ENCODE measurements around the gene PLIN1. TPM values are rescaled to one million over a fixed set of nuclear protein-coding genes. Genes with fewer than 3 reads are reported as not detected.

The PLIN1 gene
- total and polyA plus RNA-seq, 2 experiments from 2014 or later = 0.21 to 0.90 TPM

GRCh38 chr15:89693091-89693490, 13.9 kb upstream of the PLIN1 start:
- TF ChIP-seq ZNF462 (CRISPR knock-in tag; IDR thresholded peaks at IDR 0.05) (no peak), ETS1 (IDR thresholded peaks at IDR 0.05) (no peak), NANOG (IDR thresholded peaks at IDR 0.05; ENCODE audit: borderline replicate concordance) (no peak), POLR2AphosphoS5 (IDR thresholded peaks at IDR 0.05; ENCODE audit: low read depth) (no peak), EZH2 (IDR thresholded peaks at IDR 0.05; ENCODE audit: low read depth, unreplicated experiment) (no peak), JUNB (IDR thresholded peaks at IDR 0.05; ENCODE audit: unreplicated experiment) (no peak), EZH2phosphoT487 (IDR thresholded peaks at IDR 0.05; ENCODE audit: unreplicated experiment) (no peak)
- no peaks in the 10 kb centered on the region; the same call in 1 of the 2 replicates for H4K20me1 ChIP-seq (replicated peaks; ENCODE audit: insufficient read depth)
- Mint-ChIP-seq H3K4me3 (no peak overlapping the region), H3K27ac (no peak overlapping the region), H3K4me1 (peaks cover 3% of the 10 kb centered on the region; the same call in 2 of the 3 replicates), H3K36me3 (ENCODE audit: low read depth) (no peaks in the 10 kb centered on the region), H3K27me3 (ENCODE audit: insufficient read depth, low read depth, poor library complexity) (peaks cover 9% of the 10 kb centered on the region), H3K9me3 (no peaks in the 10 kb centered on the region)
- no peaks in the 10 kb centered on the region for H3K4me1 ChIP-seq (ENCODE audit: insufficient read depth)
- no peaks in the 10 kb centered on the region for H3F3A ChIP-seq (replicated peaks; ENCODE audit: low read depth)
- no peak overlapping the region for H3K4me2 ChIP-seq
- no peak overlapping the region for H3K27ac ChIP-seq (ENCODE audit: low read depth)
- DNase-seq (ENCODE audit: low spot score) (no peak), ATAC-seq (no peak)
- no peak overlapping the region for H2AFZ ChIP-seq
- H3K4me3 ChIP-seq = no peak overlapping the region
- H3K36me3 ChIP-seq (ENCODE audit: insufficient read depth) = no peaks in the 10 kb centered on the region
- H3K9me2 ChIP-seq (ENCODE audit: insufficient read depth) = no peaks in the 10 kb centered on the region; the same call in 1 of the 2 replicates
- no peaks in the 10 kb centered on the region for H3K27me3 ChIP-seq (ENCODE audit: insufficient read depth)
- no peaks in the 10 kb centered on the region for H3K79me2 ChIP-seq (replicated peaks; ENCODE audit: insufficient read depth)

Data from GM23338 (cell line).